ENCODE data around the gene CDC7. TPM values are rescaled to one million over a fixed set of nuclear protein-coding genes. Genes with fewer than 3 reads are reported as not detected.
A peak's percentile ranks its signal among the peaks of the same experiment; 100 is the strongest.

The CDC7 gene
- total RNA-seq (2011; cell fraction: chromatin; rRNA removed; ENCODE audit: low replicate concordance): 18.0 and 54.7 TPM in 2 replicates
- 8.5 and 10.9 TPM in 2 replicates for total RNA-seq (2011; cell fraction: nucleolus; rRNA removed)
- total RNA-seq (2011; cell fraction: nucleoplasm; rRNA removed): 18.6 and 26.0 TPM in 2 replicates
- total RNA-seq (2014; rRNA removed) (24.8 and 27.3 TPM in 2 replicates), total RNA-seq (2014; rRNA removed; fragmentation: Illumina TruSeq; extraction: Trizol) (44.2 and 50.5 TPM in 2 replicates), total RNA-seq (2015; rRNA removed; fragmentation: Illumina TruSeq; extraction: Trizol) (41.2 and 45.5 TPM in 2 replicates), total RNA-seq (2021) (36.8 and 37.6 TPM in 2 replicates), polyA plus RNA-seq (2011; rRNA removed) (41.4 and 56.6 TPM in 2 replicates), polyA plus RNA-seq (2014; fragmentation: Illumina TruSeq; extraction: Trizol) (37.1 and 48.2 TPM in 2 replicates), polyA plus RNA-seq (2014; fragmentation: Nextera tagmentation; extraction: Ambion mirVana) (10 to 100 TPM; 22.3 to 66.8 TPM), polyA plus RNA-seq (2014; rRNA removed) (41.6 and 44.4 TPM in 2 replicates), polyA minus RNA-seq (2011; rRNA and poly(A)+ RNA removed) (29.5 and 33.9 TPM in 2 replicates), Bru-seq, nascent RNA (percentile 91 among the genes with signal in this experiment), BruChase-seq, experiment 1, labeled RNA remaining after a 2-hour chase (percentile 93 among the genes with signal in this experiment), BruChase-seq, experiment 2, labeled RNA remaining after a 6-hour chase (percentile 94 among the genes with signal in this experiment)
- polyA plus RNA-seq (2011; cell fraction: cytosol; rRNA removed): 7.6 and 15.3 TPM in 2 replicates
- polyA plus RNA-seq (2011; cell fraction: nucleus; rRNA removed): 47.4 and 67.9 TPM in 2 replicates
- 18.2 and 27.1 TPM in 2 replicates for polyA plus RNA-seq (2012)
- polyA minus RNA-seq (2011; cell fraction: cytosol; rRNA and poly(A)+ RNA removed): 27.4 and 31.3 TPM in 2 replicates
- polyA minus RNA-seq (2011; cell fraction: nucleus; rRNA and poly(A)+ RNA removed): 16.4 and 29.8 TPM in 2 replicates
- long read RNA-seq, experiment 1, transcript CDC7-203 (12 exons, 3,313 nt): minor isoform, 10 of 202 reads
- long read RNA-seq, experiment 1, transcript CDC7-201 (12 exons, 3,173 nt): major isoform, 88 of 202 reads
- long read RNA-seq, experiment 1, partial matches to known transcripts: 46 of 202 reads
- long read RNA-seq, experiment 1, other reads (novel, unspliced or antisense): 58 of 202 reads
- long read RNA-seq, experiment 2, transcript CDC7-201 (12 exons, 3,173 nt): major isoform, 5 of 31 reads
- long read RNA-seq, experiment 2, partial matches to known transcripts: 3 of 31 reads
- long read RNA-seq, experiment 2, other reads (novel, unspliced or antisense): 23 of 31 reads
- long read RNA-seq, experiment 3, transcript CDC7-201 (12 exons, 3,173 nt): major isoform, 22 of 43 reads
- long read RNA-seq, experiment 3, partial matches to known transcripts: 8 of 43 reads
- long read RNA-seq, experiment 3, other reads (novel, unspliced or antisense): 10 of 43 reads

- BruUV-seq (replicated peaks): no TSS peak
- Histone ChIP-seq H3K27me3 (ENCODE audit: control insufficient read depth in 2 of 2, insufficient read depth in 2 of 2, low read length in 2 of 2) (no peaks in the 10 kb centered on the region), H3K36me3 (ENCODE audit: control insufficient read depth, insufficient read depth, low read length) (peaks cover 33% of the 10 kb centered on the region), H3K9me1 (ENCODE audit: control insufficient read depth, insufficient read depth, low read length) (no peaks in the 10 kb centered on the region), H4K20me1 (replicated peaks; ENCODE audit: control insufficient read depth, insufficient read depth, low read length) (no peaks in the 10 kb centered on the region), H3K79me2 (ENCODE audit: control insufficient read depth, insufficient read depth, low read length) (peaks cover 49% of the 10 kb centered on the region), H3K9me3 (replicated peaks; ENCODE audit: control insufficient read depth, insufficient read depth, low read depth, low read length) (no peaks in the 10 kb centered on the region), H3K4me2 (ENCODE audit: insufficient read depth, low read length) (peak within 1 kb of the TSS; percentile 91), H3K27ac (ENCODE audit: extremely low read depth, low read depth, low read length) (peak within 1 kb of the TSS; percentile 97), H3K9ac (ENCODE audit: insufficient read depth in 1 of 2, low read depth in 2 of 2, low read length in 2 of 2) (peak within 1 kb of the TSS; percentile 89 to 97), H3K4me3 (peak within 1 kb of the TSS; percentile 56), H2AFZ (ENCODE audit: low read depth, low read length) (peak within 1 kb of the TSS; percentile 98), H3K4me1 (replicated peaks in 1 of 2; ENCODE audit: control insufficient read depth in 2 of 2, insufficient read depth in 2 of 2, low read length in 2 of 2) (peaks cover 0 to 43% of the 10 kb centered on the region in 2 experiments)
- under 1% methylated on average over 49 of the region's 68 CpGs for WGBS (ENCODE audit: insufficient coverage, low coverage, missing lambda C conversion rate)
- peak; percentile 85 for FAIRE-seq
- intact Hi-C loops (cut with micrococcal nuclease): loop anchor here (1.0 to 5.0 kb wide), 3 partner anchors 97 to 334 kb away; partner anchors contain the start of gene HFM1
- in situ Hi-C loops (cut with MboI): no loop called here
- POLR2A ChIA-PET: interaction anchor here (0.7 to 1.6 kb wide), 8 partner anchors 17 to 370 kb away, joined by 3 to 6 read pairs (median 3); no protein-coding TSS in a partner anchor
- peak; percentile 83 for ATAC-seq
- peak; percentile 95 to 97 (median 96) for DNase-seq (ENCODE audit: extremely low read depth in 1 of 4, low spot score in 3 of 4)
- CTCF ChIA-PET (ENCODE audit: low intra/inter-chr PET ratio): interaction anchor here (0.6 kb wide), 1 partner anchor 472 kb away, joined by 3 read pairs; no protein-coding TSS in a partner anchor
- TF ChIP-seq ZNF511 (CRISPR knock-in tag; IDR thresholded peaks at IDR 0.05): peak; percentile 66; the same call in 1 of the 2 replicates
- TF ChIP-seq MITF (IDR thresholded peaks at IDR 0.05): no peak
- 0 out of 2 replicates have a peak, but pooled peaks have one; percentile 18 for TF ChIP-seq ZNF232 (CRISPR knock-in tag; IDR thresholded peaks at IDR 0.05)
- peak; percentile 85 for TF ChIP-seq ZBTB7A (IDR thresholded peaks at IDR 0.05; ENCODE audit: borderline replicate concordance, control insufficient read depth, low read depth, low read length)
- no peak for TF ChIP-seq ZHX1 (conservative IDR thresholded peaks at IDR 0.05; ENCODE audit: low read length)
- peak; percentile 2; the same call in 1 of the 2 replicates for TF ChIP-seq EP300 (IDR thresholded peaks at IDR 0.05; ENCODE audit: low read length)
- TF ChIP-seq PHF20 (IDR thresholded peaks at IDR 0.05; ENCODE audit: partially characterized antibody): no peak
- peak; percentile 98 for TF ChIP-seq MEIS2 (IDR thresholded peaks at IDR 0.05; ENCODE audit: partially characterized antibody)
Measured at GRCh38 chr1:91500756-91501522, at the start of gene CDC7. CDC7 (plus strand) TSS chr1:91500851; CDS start chr1:91501717, 866 bp downstream.
